ENCODE results near the gene NID1. TPM values are rescaled to one million over a fixed set of nuclear protein-coding genes. Genes with fewer than 3 reads are reported as not detected.

The NID1 gene
- total RNA-seq, 1 experiment from 2014 or later: 48.5 TPM

DNA sequence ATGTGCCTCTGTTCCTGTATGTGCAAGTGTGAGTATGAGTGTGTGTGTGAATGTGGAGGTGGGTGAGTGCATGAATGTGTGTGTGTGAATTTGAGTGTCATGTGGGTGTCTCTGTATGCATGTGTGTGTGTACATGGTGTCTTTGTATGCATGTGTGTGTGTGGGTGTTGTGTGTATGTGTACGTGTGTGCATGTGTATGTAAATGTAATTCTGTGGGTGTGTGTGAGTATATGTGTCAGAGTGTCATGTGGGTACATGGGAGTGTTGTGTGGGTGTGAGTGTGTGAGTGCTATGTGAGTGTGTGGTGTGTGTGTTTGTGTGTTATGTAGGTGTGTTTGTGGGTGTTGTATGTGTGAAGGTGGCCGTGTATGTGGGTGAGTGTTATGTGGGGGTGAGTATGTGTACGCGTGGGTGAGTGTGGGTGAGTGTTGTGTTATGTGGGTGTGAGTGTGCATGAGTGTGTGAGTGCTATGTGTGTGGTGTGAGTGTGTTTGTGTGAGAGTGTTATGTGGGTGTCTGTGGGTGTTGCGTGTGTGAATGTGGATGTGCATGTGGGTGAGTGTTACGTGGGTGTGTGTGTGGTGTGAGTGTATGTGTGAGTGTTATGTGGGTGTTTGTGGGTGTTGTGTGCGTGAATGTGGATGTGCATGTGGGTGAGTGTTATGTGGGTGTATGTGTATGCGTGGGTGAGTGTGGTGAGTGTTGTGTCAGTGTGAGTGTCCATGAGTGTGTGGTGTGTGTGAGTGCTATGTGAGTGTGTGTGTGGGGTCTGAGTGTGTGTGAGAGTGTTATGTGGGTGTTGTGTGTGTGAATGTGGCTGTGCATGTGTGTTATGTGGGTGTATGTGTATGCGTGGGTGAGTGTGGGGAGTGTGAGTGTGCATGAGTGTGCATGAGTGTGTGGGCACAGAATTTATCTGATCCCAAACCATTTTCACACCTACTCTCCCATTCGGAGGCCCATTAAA lies 36.6 kb upstream of the NID1 start:
- intact Hi-C loops (cut with micrococcal nuclease; ENCODE audit: unreplicated experiment): loop anchor here (2.0 to 10.0 kb wide), 4 partner anchors 213 to 1023 kb away; partner anchors contain the start of gene HEATR1
- H3K36me3 Mint-ChIP-seq (ENCODE audit: insufficient read depth, unreplicated experiment): peaks cover 11% of the 10 kb centered on the region

DNA sequence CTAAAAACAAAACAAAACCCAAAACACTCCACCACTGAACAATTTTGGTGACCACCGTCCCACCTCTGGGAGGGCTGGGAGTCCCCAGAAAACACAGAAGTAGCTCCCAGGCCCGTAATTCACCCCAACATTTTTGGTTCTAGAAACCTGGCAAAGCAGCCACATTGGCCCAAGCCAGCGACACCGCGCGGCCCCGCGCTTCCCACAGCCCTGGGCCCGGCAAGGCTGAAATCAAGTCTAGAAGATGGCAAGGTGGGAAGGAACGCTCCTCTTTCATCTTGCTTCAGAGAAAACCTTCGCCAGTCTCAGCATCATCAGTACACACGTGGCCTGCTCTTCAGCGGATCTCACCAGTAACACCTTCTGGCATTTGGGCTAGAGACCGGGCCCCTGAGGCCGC lies 35.9 kb upstream of the NID1 start:
- H3K27me3 Mint-ChIP-seq (ENCODE audit: insufficient read depth, unreplicated experiment): no peaks in the 10 kb centered on the region
- no peak overlapping the region for H3K4me3 Mint-ChIP-seq (ENCODE audit: unreplicated experiment)
- Histone ChIP-seq H3K36me3 (ENCODE audit: control insufficient read depth, insufficient read depth, low read length) (no peaks in the 10 kb centered on the region), H3K27me3 (replicated peaks; ENCODE audit: control insufficient read depth, insufficient read depth, low read length) (no peaks in the 10 kb centered on the region), H3K4me1 (no peaks in the 10 kb centered on the region), H3K4me3 (ENCODE audit: low read depth, low read length) (no peak overlapping the region), H3K9me3 (peaks cover 9% of the 10 kb centered on the region)
- no peak for DNase-seq
- H3K36me3 Mint-ChIP-seq (ENCODE audit: insufficient read depth, unreplicated experiment): peaks cover 16% of the 10 kb centered on the region
- intact Hi-C loops (cut with micrococcal nuclease; ENCODE audit: unreplicated experiment): loop anchor here (5.0 to 10.0 kb wide), 3 partner anchors 214 to 1024 kb away; no protein-coding TSS in a partner anchor
- H3K9me3 Mint-ChIP-seq (ENCODE audit: unreplicated experiment): peaks cover 3% of the 10 kb centered on the region
- H3K4me1 Mint-ChIP-seq (ENCODE audit: low read depth, unreplicated experiment): no peaks in the 10 kb centered on the region
- no peak overlapping the region for H3K27ac Mint-ChIP-seq (ENCODE audit: unreplicated experiment)
- ChIA-PET POLR2A (no interaction called here), CTCF (no interaction called here)
- TF ChIP-seq CTCF (IDR thresholded peaks at IDR 0.05; ENCODE audit: insufficient read depth in 1 of 2, low read depth in 1 of 2, low read length in 1 of 2, severe bottlenecking in 1 of 2, unreplicated experiment in 1 of 2): no peak
- BruUV-seq (replicated peaks): no TSS peak

More for the DNA sequence above, 36.6 kb upstream of the NID1 start:
- H3K27ac Mint-ChIP-seq (ENCODE audit: unreplicated experiment): no peak overlapping the region
- no peaks in the 10 kb centered on the region for H3K27me3 ChIP-seq (replicated peaks; ENCODE audit: control insufficient read depth, insufficient read depth, low read length)
- ChIA-PET POLR2A (no interaction called here), CTCF (no interaction called here)
- DNase-seq: no peak
- BruUV-seq (replicated peaks): no TSS peak
- TF ChIP-seq CTCF (IDR thresholded peaks at IDR 0.05; ENCODE audit: insufficient read depth in 1 of 2, low read depth in 1 of 2, low read length in 1 of 2, severe bottlenecking in 1 of 2, unreplicated experiment in 1 of 2): no peak
- no peaks in the 10 kb centered on the region for H3K4me1 Mint-ChIP-seq (ENCODE audit: low read depth, unreplicated experiment)
- H3K27me3 Mint-ChIP-seq (ENCODE audit: insufficient read depth, unreplicated experiment): no peaks in the 10 kb centered on the region
- no peak overlapping the region for H3K4me3 ChIP-seq (ENCODE audit: low read depth, low read length)
- H3K9me3 ChIP-seq: peaks cover 3% of the 10 kb centered on the region; the same call in 1 of the 2 replicates
- no peaks in the 10 kb centered on the region for H3K36me3 ChIP-seq (ENCODE audit: control insufficient read depth, insufficient read depth, low read length)
- H3K9me3 Mint-ChIP-seq (ENCODE audit: unreplicated experiment): no peaks in the 10 kb centered on the region
- H3K4me3 Mint-ChIP-seq (ENCODE audit: unreplicated experiment): no peak overlapping the region
- H3K4me1 ChIP-seq: no peaks in the 10 kb centered on the region

- ChIA-PET CTCF (no interaction called here), POLR2A (no interaction called here)
- TF ChIP-seq CTCF (IDR thresholded peaks at IDR 0.05; ENCODE audit: insufficient read depth in 1 of 2, low read depth in 1 of 2, low read length in 1 of 2, severe bottlenecking in 1 of 2, unreplicated experiment in 1 of 2): no peak
- Histone ChIP-seq H3K4me1 (no peaks in the 10 kb centered on the region), H3K27me3 (replicated peaks; ENCODE audit: control insufficient read depth, insufficient read depth, low read length) (no peaks in the 10 kb centered on the region), H3K4me3 (ENCODE audit: low read depth, low read length) (no peak overlapping the region), H3K9me3 (peaks cover 9% of the 10 kb centered on the region), H3K36me3 (ENCODE audit: control insufficient read depth, insufficient read depth, low read length) (no peaks in the 10 kb centered on the region)
- no peak for DNase-seq
- Mint-ChIP-seq H3K27ac (ENCODE audit: unreplicated experiment) (no peak overlapping the region), H3K9me3 (ENCODE audit: unreplicated experiment) (peaks cover 7% of the 10 kb centered on the region), H3K4me1 (ENCODE audit: low read depth, unreplicated experiment) (no peaks in the 10 kb centered on the region), H3K36me3 (ENCODE audit: insufficient read depth, unreplicated experiment) (peaks cover 18% of the 10 kb centered on the region), H3K27me3 (ENCODE audit: insufficient read depth, unreplicated experiment) (no peaks in the 10 kb centered on the region), H3K4me3 (ENCODE audit: unreplicated experiment) (no peak overlapping the region)
- no TSS peak for BruUV-seq (replicated peaks)
- intact Hi-C loops (cut with micrococcal nuclease; ENCODE audit: unreplicated experiment): no loop called here
Measured at GRCh38 chr1:236099355-236099974, 34.6 kb upstream of the NID1 start.

Measured in Caco-2 (cell line).